GM12891 (cell line): Measurements from ENCODE around the gene HEBP2. TPM values are rescaled to one million over a fixed set of nuclear protein-coding genes. Genes with fewer than 3 reads are reported as not detected.
A peak's percentile ranks its signal among the peaks of the same experiment; 100 is the strongest.
"Not testable (repeated sequence)": the region's sequence is repeated elsewhere in the genome, so short reads cannot be mapped to it uniquely, and the experiment has no call there.

ENCODE experiments used
- DNase-seq: peaks from one replicate; pipeline ENCODE4 v3.0.0; 2011; ENCODE audit warnings: low spot score; ENCODE audit not compliant: insufficient read length
- FAIRE-seq: peaks from 2 replicates; lab custom pipeline; 2011; peaks lifted over from hg19 to GRCh38; lab: Jason Lieb, UNC
- PAX5 ChIP-seq: IDR thresholded peaks from 2 replicates; pipeline ENCODE4 v1.6.1; 2011; ENCODE audit warnings: low read length, moderate library complexity, mild to moderate bottlenecking; ENCODE audit not compliant: insufficient read depth, severe bottlenecking
- POLR2A ChIP-seq: IDR thresholded peaks from 2 replicates; pipeline ENCODE4 v1.6.1; 2011; ENCODE audit warnings: low read depth, low read length, control low read depth
- POLR2AphosphoS5 ChIP-seq: IDR thresholded peaks from 2 replicates; pipeline ENCODE4 v1.6.1; 2011; ENCODE audit warnings: low read depth, low read length, control low read depth
- POU2F2 ChIP-seq: IDR thresholded peaks from 2 replicates; pipeline ENCODE4 v1.6.1; 2011; ENCODE audit warnings: low read depth, mild to moderate bottlenecking, control low read depth, low read length, moderate library complexity
- SPI1 ChIP-seq: IDR thresholded peaks from 2 replicates; pipeline ENCODE4 v1.6.1; 2011; ENCODE audit warnings: low read depth, low read length, control low read depth
- TAF1 ChIP-seq: IDR thresholded peaks from 2 replicates; pipeline ENCODE4 v1.6.1; 2011; ENCODE audit warnings: low read depth, low read length, control low read depth
- polyA plus RNA-seq: library from polyadenylated mRNA; unstranded; fragments of >200 nt; gene quantifications from one replicate; pipeline ENCODE4 v1.2.1, GENCODE V29; 2012; ENCODE audit warnings: low read depth, missing spikeins, inconsistent platforms; ENCODE audit not compliant: missing spikeins

Gene HEBP2, protein sequence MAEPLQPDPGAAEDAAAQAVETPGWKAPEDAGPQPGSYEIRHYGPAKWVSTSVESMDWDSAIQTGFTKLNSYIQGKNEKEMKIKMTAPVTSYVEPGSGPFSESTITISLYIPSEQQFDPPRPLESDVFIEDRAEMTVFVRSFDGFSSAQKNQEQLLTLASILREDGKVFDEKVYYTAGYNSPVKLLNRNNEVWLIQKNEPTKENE
- 8.0 TPM for polyA plus RNA-seq

DNA sequence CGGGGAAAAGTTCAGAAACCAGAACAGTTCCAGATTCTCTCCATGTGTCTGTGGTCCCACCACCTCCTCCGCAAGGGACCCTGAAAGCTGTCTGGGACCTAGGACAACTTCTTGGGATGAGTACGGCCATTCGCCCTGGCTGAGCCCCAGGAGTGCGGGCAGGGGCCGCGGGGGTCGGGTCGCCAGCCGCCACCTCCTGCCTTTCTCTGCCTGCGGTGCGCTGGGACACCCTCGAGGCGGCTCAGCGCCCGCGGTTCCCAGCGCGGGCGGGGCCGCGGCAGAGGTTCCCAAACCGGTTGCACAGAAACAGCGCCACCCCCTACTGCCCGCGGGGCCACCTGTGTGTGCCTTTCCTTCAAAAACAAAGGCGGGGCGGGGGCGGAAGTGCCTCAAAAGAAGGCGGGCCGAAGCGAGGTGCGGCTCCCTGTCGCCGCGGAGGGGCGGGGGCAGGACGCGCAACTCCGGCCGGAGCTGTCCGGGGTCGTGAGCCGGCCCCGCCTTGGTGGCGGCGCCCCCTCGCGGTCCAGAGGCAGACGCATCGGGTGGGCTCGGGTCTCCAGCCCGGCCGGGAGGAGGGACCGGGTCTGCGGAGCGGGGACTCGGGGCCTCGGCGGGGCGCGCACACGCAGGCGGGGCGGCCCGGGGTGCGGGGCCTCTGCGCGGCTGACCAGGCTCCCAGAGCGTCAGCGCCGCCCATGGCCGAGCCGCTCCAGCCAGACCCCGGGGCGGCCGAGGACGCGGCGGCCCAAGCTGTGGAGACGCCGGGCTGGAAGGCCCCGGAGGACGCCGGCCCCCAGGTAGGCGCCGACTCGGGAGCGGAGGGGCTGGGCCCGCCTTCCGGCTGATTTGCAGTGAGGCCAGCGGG lies at the start of gene HEBP2:
HEBP2 (plus strand) TSS at position 423 of the 865 bp plus-strand sequence; CDS start at position 696, 273 bp downstream.
- DNase-seq, result peak; percentile 93
- TF ChIP-seq SPI1 (peak; percentile 67), POLR2A (no peak)
- FAIRE-seq, result peak; percentile 85

DNA sequence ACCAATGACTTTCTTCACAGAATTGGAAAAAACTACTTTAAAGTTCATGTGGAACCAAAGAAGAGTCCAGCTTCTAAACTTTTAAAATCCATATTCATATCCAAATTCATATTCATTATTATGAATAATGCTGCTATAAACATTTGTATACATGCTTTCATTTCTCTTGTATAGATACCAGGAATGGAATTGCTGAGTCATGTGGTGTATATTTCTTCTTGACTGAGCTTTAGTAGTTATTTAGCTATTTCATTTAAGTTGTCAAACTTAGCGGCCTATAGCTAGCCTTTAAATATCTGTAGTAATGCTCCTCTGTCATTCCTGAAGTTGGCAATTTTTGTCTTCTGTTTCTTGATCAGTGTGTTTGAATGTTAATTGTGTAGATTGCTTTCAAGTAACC lies 46.1 kb upstream of the HEBP2 start:
- TF ChIP-seq POLR2A (no peak), SPI1 (no peak), PAX5 (no peak), POLR2AphosphoS5 (no peak), POU2F2 (no peak), TAF1 (no peak)
- no peak for FAIRE-seq
- DNase-seq, result no peak

DNA sequence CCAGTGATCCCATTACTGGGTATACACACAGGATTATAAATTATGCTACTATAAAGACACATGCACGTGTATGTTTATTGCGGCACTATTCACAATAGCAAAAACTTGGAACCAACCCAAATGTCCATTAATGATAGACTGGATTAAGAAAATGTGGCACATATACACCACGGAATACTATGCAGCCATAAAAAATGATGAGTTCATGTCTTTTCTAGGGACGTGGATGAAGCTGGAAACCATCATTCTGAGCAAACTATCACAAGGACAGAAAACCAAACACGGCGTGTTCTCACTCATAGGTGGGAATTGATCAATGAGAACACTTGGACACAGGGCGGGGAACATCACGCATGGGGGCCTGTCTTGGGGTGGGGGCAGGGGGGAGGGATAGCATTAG lies 35.3 kb upstream of the HEBP2 start:
- not testable (repeated sequence) for DNase-seq, FAIRE-seq

DNA sequence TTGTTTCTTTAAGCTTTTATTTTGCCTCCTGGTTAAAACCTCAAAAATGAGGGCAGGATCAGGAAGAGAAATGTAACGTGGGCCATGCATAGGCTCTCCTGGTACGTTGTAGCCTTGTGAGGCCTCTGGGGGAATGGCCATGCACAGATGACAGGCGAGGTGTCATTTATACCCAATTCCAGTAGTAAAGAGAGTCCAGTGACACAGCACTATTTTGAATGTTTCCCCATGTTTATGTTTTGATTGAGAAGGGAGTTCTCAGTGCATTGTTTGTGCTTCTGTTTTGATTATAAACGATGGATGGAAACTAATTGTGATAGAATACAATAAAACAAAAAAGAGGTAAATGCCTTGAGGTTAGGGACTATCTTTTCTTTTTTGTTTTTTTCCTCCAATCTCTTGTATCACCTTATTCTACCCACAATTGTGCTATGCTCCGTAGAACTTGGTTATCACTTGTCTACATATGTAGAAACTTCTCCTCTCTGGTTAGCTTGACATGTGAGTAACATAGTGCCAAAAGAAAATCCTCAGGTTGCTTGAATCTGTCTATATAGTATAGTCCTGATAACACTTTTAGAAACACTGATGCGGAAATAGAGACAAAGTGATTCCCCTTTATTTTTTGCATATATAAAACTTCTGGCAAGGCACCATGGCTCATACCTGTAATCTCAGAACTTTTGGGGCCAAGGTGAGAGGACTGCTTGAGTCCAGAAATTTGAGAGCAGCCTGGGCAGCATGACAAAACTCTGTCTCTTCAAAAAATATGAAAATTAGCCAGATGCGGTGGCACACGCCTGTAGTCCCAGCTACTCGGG lies 33.2 kb upstream of the HEBP2 start:
- TF ChIP-seq SPI1, result no peak
- TF ChIP-seq PAX5, result no peak
- TF ChIP-seq POU2F2, result no peak
- TF ChIP-seq POLR2AphosphoS5, result no peak
- no peak for TF ChIP-seq POLR2A
- TF ChIP-seq TAF1, result no peak
- no peak for DNase-seq
- no peak for FAIRE-seq

DNA sequence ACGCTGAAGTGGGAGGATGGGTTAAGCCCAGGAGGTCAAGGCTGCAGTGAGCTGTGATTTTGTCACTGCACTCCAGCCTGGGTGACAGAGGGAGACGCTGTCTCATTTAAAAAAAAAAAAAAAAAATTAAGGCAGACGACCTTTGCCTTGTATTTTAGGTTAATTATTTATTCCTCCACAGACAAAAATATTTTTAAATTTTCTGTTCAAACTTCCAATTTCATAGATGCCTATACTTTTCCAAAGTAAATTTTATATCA lies 32.6 kb upstream of the HEBP2 start:
- FAIRE-seq (no peak), DNase-seq (no peak)
- no peak for TF ChIP-seq TAF1
- no peak for TF ChIP-seq PAX5
- no peak for TF ChIP-seq POLR2AphosphoS5
- TF ChIP-seq SPI1, result no peak
- no peak for TF ChIP-seq POU2F2
- TF ChIP-seq POLR2A, result no peak

DNA sequence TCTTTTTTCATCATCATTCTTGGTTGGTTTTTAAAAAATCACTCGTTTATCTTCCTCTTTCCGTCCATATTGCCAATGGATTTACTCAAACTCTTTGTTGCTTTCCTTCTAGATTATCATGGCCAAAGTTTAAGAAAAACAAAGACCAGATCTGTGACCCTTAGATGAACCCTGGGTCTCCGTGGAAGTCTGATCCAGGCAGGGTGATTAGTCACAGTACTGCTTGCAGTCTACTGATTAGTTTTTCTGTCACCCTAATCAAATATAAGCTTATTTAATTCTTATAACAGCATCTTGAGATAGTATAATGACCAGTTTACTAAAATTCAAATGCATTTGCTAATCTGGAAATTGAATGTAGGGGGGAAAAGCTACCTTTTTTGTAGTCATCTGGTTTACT lies 32.3 kb upstream of the HEBP2 start:
- no peak for DNase-seq
- FAIRE-seq, result no peak
- TF ChIP-seq POLR2AphosphoS5, result no peak
- no peak for TF ChIP-seq TAF1
- TF ChIP-seq PAX5, result no peak

DNA sequence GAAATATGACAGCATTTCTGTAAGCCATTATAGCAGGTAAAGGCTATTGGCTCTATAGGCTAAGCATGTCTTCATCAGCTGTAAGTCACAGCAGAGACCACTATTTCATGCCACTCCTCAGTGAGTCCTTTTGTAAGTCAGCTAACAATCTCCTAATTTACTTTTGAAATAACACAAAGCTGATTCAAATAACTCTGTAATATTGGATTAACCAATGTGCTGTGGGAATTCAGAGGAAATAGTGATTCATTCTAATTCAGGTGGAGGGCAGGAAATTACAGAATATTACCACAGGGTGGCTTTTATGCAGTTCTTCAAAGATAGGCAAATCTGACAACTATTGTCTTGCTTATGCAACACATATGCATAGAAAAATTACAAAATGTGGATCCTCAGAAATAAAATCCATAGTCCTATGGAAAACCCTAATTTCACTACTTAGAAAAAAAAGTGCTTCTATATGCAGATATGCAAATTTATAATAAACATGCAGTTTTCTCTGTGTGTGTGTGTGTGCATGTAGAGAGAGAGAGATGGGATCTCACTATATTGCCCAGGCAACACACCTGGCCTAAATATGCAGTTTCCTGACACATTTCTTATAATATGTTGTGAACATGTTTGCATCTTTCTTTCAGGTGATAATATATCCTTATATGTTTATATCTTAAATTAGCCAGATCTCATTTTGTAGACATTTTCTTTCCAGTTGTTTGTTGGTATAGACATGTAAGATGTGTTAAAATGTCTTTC lies 31.1 kb upstream of the HEBP2 start:
- TF ChIP-seq SPI1 (no peak), POU2F2 (no peak), PAX5 (no peak), POLR2AphosphoS5 (no peak), TAF1 (no peak), POLR2A (no peak)
- DNase-seq (no peak), FAIRE-seq (no peak)

DNA sequence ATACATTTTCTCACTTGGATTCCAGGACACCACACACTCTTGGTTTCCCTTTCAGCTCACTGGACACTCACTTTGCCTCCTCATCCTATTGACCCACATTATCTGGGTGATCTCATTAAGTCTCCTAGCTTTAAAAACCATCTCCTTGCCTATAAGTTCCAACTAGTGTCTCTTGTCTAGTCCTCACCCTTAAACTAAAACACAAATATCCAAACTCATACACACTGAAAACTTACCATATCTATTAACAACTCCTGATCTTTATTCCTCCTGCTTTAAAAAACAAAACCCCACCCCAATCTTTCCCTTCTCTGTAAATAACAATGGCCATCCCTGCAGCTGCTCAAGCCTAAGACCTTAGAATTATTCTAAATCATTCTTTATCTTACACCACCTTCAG lies 29.8 kb upstream of the HEBP2 start:
- FAIRE-seq (no peak), DNase-seq (no peak)
- TF ChIP-seq POU2F2, result no peak

DNA sequence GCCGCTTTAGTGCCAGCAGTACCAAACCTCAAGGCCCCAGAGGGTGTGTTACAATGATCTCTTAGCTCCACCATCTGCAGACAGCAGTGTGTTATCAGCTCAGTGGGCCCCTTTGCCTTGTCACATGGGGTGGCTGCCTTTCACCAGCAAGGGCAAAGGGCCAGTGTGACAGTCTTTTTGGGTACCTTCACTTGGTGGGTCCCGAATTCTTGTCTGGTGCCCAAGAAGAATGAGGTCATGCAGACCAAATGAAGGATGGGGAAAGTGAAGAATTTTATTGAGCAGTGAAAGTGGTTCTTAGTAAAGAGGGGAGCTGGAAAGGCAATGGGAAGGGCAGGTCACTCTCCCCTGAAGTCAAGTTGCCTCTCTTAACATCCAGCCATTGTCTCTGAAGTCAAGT lies 29.2 kb upstream of the HEBP2 start:
- TF ChIP-seq TAF1 (no peak), PAX5 (no peak), POLR2AphosphoS5 (no peak), POU2F2 (no peak), SPI1 (no peak), POLR2A (no peak)
- DNase-seq (no peak), FAIRE-seq (no peak)

DNA sequence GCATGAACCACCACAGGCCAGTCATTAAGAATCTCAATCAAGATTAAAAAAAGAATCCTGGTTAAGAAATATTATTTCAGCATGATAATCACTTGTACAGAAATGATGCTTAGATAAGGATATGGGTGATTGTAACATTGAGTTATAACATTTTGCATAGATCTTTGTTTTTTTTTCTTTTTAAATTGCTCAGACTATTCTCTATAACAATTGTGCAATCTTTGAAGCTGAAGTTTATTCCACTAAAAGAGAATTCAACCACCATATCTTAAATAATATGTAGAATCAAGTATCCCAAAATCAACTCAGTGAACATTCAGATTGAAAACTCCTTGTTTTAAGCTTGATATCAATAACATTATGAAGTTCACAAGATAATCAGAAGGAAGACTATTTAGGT lies 27.0 kb upstream of the HEBP2 start:
- no peak for DNase-seq
- no peak for TF ChIP-seq SPI1
- TF ChIP-seq PAX5, result no peak
- TF ChIP-seq POU2F2, result no peak
- no peak for TF ChIP-seq TAF1
- TF ChIP-seq POLR2AphosphoS5, result no peak
- no peak for TF ChIP-seq POLR2A
- FAIRE-seq, result no peak
